K562 (cell line): ENCODE results near the gene INO80. TPM values are rescaled to one million over a fixed set of nuclear protein-coding genes. Genes with fewer than 3 reads are reported as not detected.

Source experiments
- ARID2 ChIP-seq: fragments of 450-650 bp; IDR thresholded peaks from 2 replicates; pipeline ENCODE4 v1.6.1; 2017; ENCODE audit warnings: antibody characterized with exemption, mild to moderate bottlenecking
- CCAR2 ChIP-seq: fragments of 200-400 bp; formaldehyde crosslinking; IDR thresholded peaks from 2 replicates; pipeline ENCODE4 v1.6.1; 2017; ENCODE audit warnings: mild to moderate bottlenecking, low read depth, low read length
- CCNT2 ChIP-seq: IDR thresholded peaks from 2 replicates; pipeline ENCODE4 v1.6.1; 2011; ENCODE audit warnings: borderline replicate concordance, low read depth, mild to moderate bottlenecking, moderate library complexity, mixed read lengths, low read length; ENCODE audit not compliant: insufficient read length; ENCODE audit errors: extremely low read depth
- EGR1 ChIP-seq: fragments of 450-650 bp; conservative IDR thresholded peaks from 2 replicates; pipeline ENCODE4 v1.6.1; 2017; ENCODE audit warnings: mild to moderate bottlenecking
- ETV6 ChIP-seq, 3 experiments: fragments of 150-350 bp in 1 of 3; sonication (generic) in 1 of 3; formaldehyde crosslinking in 1 of 3; IDR thresholded peaks; 2 replicates each; pipeline versions ENCODE4 v1.6.1 to v1.8.0; 2014 to 2022; ENCODE audit warnings: borderline replicate concordance in 2 of 3, low read depth in 2 of 3, antibody characterized with exemption in 1 of 3, low read length in 1 of 3, mild to moderate bottlenecking in 1 of 3, missing genetic modification reagents in 1 of 3
- NCOA2 ChIP-seq, 2 experiments: fragments of 450-650 bp; IDR thresholded peaks; 2 replicates each; pipeline ENCODE4 v1.6.1; 2018; ENCODE audit warnings: mild to moderate bottlenecking in 2 of 2, moderate library complexity in 1 of 2; ENCODE audit not compliant: partially characterized antibody in 2 of 2
- PCBP2 ChIP-seq: fragments of 200-400 bp; formaldehyde crosslinking; IDR thresholded peaks from 2 replicates; pipeline ENCODE4 v1.6.1; 2018; ENCODE audit warnings: low read length, low read depth, mild to moderate bottlenecking, moderate library complexity; ENCODE audit not compliant: poor library complexity, severe bottlenecking
- PHF21A ChIP-seq: fragments of 450-650 bp; IDR thresholded peaks from 2 replicates; pipeline ENCODE4 v1.6.1; 2017; ENCODE audit warnings: low read depth, borderline replicate concordance
- ZBTB7A ChIP-seq: IDR thresholded peaks from 2 replicates; pipeline ENCODE4 v1.6.1; 2011; ENCODE audit warnings: low read depth, mild to moderate bottlenecking, low read length, moderate library complexity, borderline replicate concordance; ENCODE audit not compliant: control insufficient read depth
- ZC3H4 ChIP-seq: sonication (generic); formaldehyde crosslinking; IDR thresholded peaks from 2 replicates; pipeline ENCODE4 v1.9.0; 2021; ENCODE audit warnings: missing genetic modification reagents, borderline replicate concordance
- polyA plus RNA-seq, 8 experiments: library from polyadenylated mRNA; depleted of rRNA in 4 of 8; stranded (reverse) in 5 of 8; unstranded in 3 of 8; fragments of >200 nt; fragmentation: Nextera tagmentation in 2 of 8; fragmentation: Illumina TruSeq in 1 of 8; extraction: Ambion mirVana in 2 of 8; extraction: Trizol in 1 of 8; gene quantifications; 2 replicates each; pipeline versions ENCODE4 v1.2.1 to v1.2.3, GENCODE V29; 2011 to 2014; ENCODE audit warnings: inconsistent platforms in 1 of 8, missing spikeins in 1 of 8
- total RNA-seq, 7 experiments: library from RNA; depleted of rRNA in 6 of 7; stranded (reverse); fragments of >200 nt in 6 of 7; fragmentation: Illumina TruSeq in 2 of 7; extraction: Trizol in 2 of 7; gene quantifications; 2 replicates each; pipeline versions ENCODE4 v1.2.1 to v1.2.3, GENCODE V29; 2011 to 2021; ENCODE audit warnings: low replicate concordance in 1 of 7
- TF ChIP-seq, protein P1 (sequence below), 2 experiments: fragments of 450-650 bp in 1 of 2; IDR thresholded peaks; 2 replicates each; pipeline ENCODE4 v1.6.1; 2011 to 2017; ENCODE audit warnings: low read depth in 2 of 2, antibody characterized with exemption in 1 of 2, borderline replicate concordance in 1 of 2, low read length in 1 of 2, mild to moderate bottlenecking in 1 of 2, mixed read lengths in 1 of 2; ENCODE audit not compliant: control insufficient read depth in 1 of 2
- TF ChIP-seq, protein P2 (sequence below), 2 experiments: fragments of 250-450 bp in 1 of 2; fragments of 450-650 bp in 1 of 2; sonication (Bioruptor Pico) in 1 of 2; IDR thresholded peaks; 2 replicates each; pipeline versions ENCODE4 v1.6.1 to v1.8.0; 2016 to 2021; ENCODE audit warnings: mild to moderate bottlenecking in 2 of 2, moderate library complexity in 2 of 2, missing compliant biosample characterization in 1 of 2, missing genetic modification characterization in 1 of 2
- TF ChIP-seq, protein P3 (sequence below): fragments of 200-800 bp; sonication (Bioruptor generic); IDR thresholded peaks from 2 replicates; pipeline ENCODE4 v1.6.1; 2017; ENCODE audit warnings: missing genetic modification characterization, missing compliant biosample characterization
- TF ChIP-seq, protein P4 (sequence below): fragments of 450-650 bp; formaldehyde crosslinking; conservative IDR thresholded peaks from 2 replicates; pipeline ENCODE4 v1.4.0; 2022; ENCODE audit warnings: mild to moderate bottlenecking, missing genetic modification characterization
- TF ChIP-seq, protein P5 (sequence below): sonication (generic); formaldehyde crosslinking; IDR thresholded peaks from 2 replicates; pipeline ENCODE4 v1.8.0; 2022; ENCODE audit warnings: mild to moderate bottlenecking, low read depth, missing genetic modification reagents

INO80 gene
- total and polyA plus RNA-seq, 9 of the 15 experiments (the other 6 are each of a cell fraction or from before 2014, with no cell fraction given): 1.1 to 25.7 (median 19.9) TPM

DNA sequence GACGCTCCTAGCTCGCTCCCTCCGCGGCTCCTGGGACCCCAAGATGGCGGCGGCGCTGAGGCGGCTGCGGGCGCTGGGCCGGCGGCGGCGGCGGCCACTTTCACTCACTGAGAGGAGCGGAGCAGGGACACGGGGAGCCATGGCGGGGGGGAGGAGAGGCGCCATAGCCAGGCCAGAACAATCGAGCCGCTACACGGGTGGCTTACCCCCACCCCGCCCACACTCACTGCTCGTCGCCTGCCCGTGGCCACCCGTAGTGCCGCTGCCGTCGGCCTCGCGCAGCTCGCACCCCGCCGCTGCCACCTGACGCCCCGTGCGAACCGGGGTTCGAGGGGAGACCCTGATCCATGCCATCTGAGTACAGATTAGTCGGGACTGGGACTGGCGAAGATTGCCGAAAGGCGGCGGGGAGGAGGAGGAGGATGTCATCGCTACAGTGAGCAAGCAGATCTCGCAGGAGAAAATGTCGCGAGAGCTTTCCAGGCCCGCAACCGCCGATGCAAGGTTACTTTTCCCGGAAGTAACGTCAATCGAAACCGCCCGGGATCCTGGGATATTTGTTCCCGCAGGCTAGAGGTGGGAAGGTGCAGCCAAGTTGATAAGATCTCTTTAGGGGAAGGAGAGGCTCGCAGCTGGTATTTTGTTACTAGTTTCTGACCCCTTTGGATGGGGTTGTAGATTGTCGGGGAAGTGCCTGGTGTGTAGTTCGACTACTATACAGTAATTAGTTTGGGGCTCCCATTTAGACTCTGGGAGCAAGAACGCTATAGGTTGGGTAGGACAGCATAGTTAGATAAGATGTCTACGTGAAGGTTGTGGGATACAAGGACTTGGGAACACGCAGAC, at the start of gene INO80 (continued):
- peak; percentile 45 to 55; a peak in 2 of 4 replicates for TF ChIP-seq ETV6 (IDR thresholded peaks at IDR 0.05; ENCODE audit: borderline replicate concordance in 1 of 2, low read depth in 2 of 2, low read length in 1 of 2)
- TF ChIP-seq ETV6 (CRISPR knock-in tag; IDR thresholded peaks at IDR 0.05; ENCODE audit: borderline replicate concordance): peak; percentile 87; the same call in 1 of the 2 replicates
- peak; percentile 43 for TF ChIP-seq CCNT2
- TF ChIP-seq, protein P1, sequence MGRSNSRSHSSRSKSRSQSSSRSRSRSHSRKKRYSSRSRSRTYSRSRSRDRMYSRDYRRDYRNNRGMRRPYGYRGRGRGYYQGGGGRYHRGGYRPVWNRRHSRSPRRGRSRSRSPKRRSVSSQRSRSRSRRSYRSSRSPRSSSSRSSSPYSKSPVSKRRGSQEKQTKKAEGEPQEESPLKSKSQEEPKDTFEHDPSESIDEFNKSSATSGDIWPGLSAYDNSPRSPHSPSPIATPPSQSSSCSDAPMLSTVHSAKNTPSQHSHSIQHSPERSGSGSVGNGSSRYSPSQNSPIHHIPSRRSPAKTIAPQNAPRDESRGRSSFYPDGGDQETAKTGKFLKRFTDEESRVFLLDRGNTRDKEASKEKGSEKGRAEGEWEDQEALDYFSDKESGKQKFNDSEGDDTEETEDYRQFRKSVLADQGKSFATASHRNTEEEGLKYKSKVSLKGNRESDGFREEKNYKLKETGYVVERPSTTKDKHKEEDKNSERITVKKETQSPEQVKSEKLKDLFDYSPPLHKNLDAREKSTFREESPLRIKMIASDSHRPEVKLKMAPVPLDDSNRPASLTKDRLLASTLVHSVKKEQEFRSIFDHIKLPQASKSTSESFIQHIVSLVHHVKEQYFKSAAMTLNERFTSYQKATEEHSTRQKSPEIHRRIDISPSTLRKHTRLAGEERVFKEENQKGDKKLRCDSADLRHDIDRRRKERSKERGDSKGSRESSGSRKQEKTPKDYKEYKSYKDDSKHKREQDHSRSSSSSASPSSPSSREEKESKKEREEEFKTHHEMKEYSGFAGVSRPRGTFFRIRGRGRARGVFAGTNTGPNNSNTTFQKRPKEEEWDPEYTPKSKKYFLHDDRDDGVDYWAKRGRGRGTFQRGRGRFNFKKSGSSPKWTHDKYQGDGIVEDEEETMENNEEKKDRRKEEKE (IDR thresholded peaks at IDR 0.05; ENCODE audit: borderline replicate concordance in 1 of 2, control insufficient read depth in 1 of 2, low read depth in 2 of 2, low read length in 1 of 2): 0 out of 4 replicates have a peak, but pooled peaks of 1 of the 2 experiments have one; percentile 25
- TF ChIP-seq ZC3H4 (CRISPR knock-in tag): 0 out of 2 replicates have a peak, but pooled peaks have one; percentile 26
- TF ChIP-seq, protein P2, sequence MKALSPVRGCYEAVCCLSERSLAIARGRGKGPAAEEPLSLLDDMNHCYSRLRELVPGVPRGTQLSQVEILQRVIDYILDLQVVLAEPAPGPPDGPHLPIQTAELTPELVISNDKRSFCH (CRISPR knock-in tag; IDR thresholded peaks at IDR 0.05): no peak
- TF ChIP-seq, protein P2 (tag; IDR thresholded peaks at IDR 0.05): peak; percentile 70; the same call in 1 of the 2 replicates
- no peak for TF ChIP-seq CCAR2
- TF ChIP-seq, protein P3, sequence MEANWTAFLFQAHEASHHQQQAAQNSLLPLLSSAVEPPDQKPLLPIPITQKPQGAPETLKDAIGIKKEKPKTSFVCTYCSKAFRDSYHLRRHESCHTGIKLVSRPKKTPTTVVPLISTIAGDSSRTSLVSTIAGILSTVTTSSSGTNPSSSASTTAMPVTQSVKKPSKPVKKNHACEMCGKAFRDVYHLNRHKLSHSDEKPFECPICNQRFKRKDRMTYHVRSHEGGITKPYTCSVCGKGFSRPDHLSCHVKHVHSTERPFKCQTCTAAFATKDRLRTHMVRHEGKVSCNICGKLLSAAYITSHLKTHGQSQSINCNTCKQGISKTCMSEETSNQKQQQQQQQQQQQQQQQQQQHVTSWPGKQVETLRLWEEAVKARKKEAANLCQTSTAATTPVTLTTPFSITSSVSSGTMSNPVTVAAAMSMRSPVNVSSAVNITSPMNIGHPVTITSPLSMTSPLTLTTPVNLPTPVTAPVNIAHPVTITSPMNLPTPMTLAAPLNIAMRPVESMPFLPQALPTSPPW (CRISPR knock-in tag): peak; percentile 98
- no peak for TF ChIP-seq PCBP2
- no peak for TF ChIP-seq PHF21A
- 0 out of 2 replicates have a peak, but pooled peaks have one; percentile 12 for TF ChIP-seq ARID2
- 0 out of 2 replicates have a peak, but pooled peaks have one; percentile 15 for TF ChIP-seq ZBTB7A
- peak; percentile 76 for TF ChIP-seq EGR1
- TF ChIP-seq, protein P4, sequence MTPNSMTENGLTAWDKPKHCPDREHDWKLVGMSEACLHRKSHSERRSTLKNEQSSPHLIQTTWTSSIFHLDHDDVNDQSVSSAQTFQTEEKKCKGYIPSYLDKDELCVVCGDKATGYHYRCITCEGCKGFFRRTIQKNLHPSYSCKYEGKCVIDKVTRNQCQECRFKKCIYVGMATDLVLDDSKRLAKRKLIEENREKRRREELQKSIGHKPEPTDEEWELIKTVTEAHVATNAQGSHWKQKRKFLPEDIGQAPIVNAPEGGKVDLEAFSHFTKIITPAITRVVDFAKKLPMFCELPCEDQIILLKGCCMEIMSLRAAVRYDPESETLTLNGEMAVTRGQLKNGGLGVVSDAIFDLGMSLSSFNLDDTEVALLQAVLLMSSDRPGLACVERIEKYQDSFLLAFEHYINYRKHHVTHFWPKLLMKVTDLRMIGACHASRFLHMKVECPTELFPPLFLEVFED: peak; percentile 86
- TF ChIP-seq, protein P5, sequence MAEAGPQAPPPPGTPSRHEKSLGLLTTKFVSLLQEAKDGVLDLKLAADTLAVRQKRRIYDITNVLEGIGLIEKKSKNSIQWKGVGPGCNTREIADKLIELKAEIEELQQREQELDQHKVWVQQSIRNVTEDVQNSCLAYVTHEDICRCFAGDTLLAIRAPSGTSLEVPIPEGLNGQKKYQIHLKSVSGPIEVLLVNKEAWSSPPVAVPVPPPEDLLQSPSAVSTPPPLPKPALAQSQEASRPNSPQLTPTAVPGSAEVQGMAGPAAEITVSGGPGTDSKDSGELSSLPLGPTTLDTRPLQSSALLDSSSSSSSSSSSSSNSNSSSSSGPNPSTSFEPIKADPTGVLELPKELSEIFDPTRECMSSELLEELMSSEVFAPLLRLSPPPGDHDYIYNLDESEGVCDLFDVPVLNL: no peak
- no peak for TF ChIP-seq NCOA2 (IDR thresholded peaks at IDR 0.05; ENCODE audit: partially characterized antibody in 2 of 2)
